HEK293T (cell line): ENCODE data around the gene PTP4A2.
"Not testable (repeated sequence)": the region's sequence is repeated elsewhere in the genome, so short reads cannot be mapped to it uniquely, and the experiment has no call there.

ENCODE experiments used
- CTCF ChIA-PET: fragments of 350-600 bp; formaldehyde crosslinking; extraction: SDS; loops from one replicate; lab custom pipeline; 2021; ENCODE audit warnings: antibody characterized with exemption, inconsistent platforms; lab: Yijun Ruan, JAX
- POLR2A ChIA-PET: fragments of 350-600 bp; formaldehyde crosslinking; extraction: SDS; loops from one replicate; lab custom pipeline; 2020; ENCODE audit warnings: antibody characterized with exemption, inconsistent platforms; lab: Yijun Ruan, JAX
- DNase-seq: peaks from one replicate; pipeline ENCODE4 v3.0.0; 2012; ENCODE audit warnings: mixed read lengths; ENCODE audit errors: extremely low spot score
- ARNT ChIP-seq: fragments of 450-650 bp; IDR thresholded peaks from 2 replicates; pipeline ENCODE4 v1.6.1; 2017; ENCODE audit warnings: mild to moderate bottlenecking
- BHLHE40 ChIP-seq: fragments of 450-650 bp; IDR thresholded peaks from 2 replicates; pipeline ENCODE4 v1.6.1; 2016; ENCODE audit warnings: mild to moderate bottlenecking, moderate library complexity, borderline replicate concordance
- CTBP1 ChIP-seq: fragments of 450-650 bp; IDR thresholded peaks from 2 replicates; pipeline ENCODE4 v1.6.1; 2016; ENCODE audit warnings: borderline replicate concordance
- ELF4 ChIP-seq: fragments of 450-650 bp; IDR thresholded peaks from 2 replicates; pipeline ENCODE4 v1.6.1; 2017; ENCODE audit warnings: antibody characterized with exemption
- FOXA1 ChIP-seq: fragments of 450-650 bp; IDR thresholded peaks from 2 replicates; pipeline ENCODE4 v1.6.1; 2016; ENCODE audit warnings: mild to moderate bottlenecking
- FOXK2 ChIP-seq: fragments of 450-650 bp; IDR thresholded peaks from 2 replicates; pipeline ENCODE4 v1.6.1; 2016; ENCODE audit warnings: mild to moderate bottlenecking
- FOXM1 ChIP-seq: fragments of 450-650 bp; IDR thresholded peaks from 2 replicates; pipeline ENCODE4 v1.6.1; 2017; ENCODE audit warnings: mild to moderate bottlenecking, borderline replicate concordance
- HDGF ChIP-seq: fragments of 450-650 bp; IDR thresholded peaks from 2 replicates; pipeline ENCODE4 v1.6.1; 2017; ENCODE audit warnings: antibody characterized with exemption, borderline replicate concordance
- L3MBTL2 ChIP-seq: fragments of 450-650 bp; conservative IDR thresholded peaks from 2 replicates; pipeline ENCODE4 v1.6.1; 2016; ENCODE audit warnings: mild to moderate bottlenecking
- LEF1 ChIP-seq: fragments of 450-650 bp; IDR thresholded peaks from 2 replicates; pipeline ENCODE4 v1.6.1; 2017; ENCODE audit warnings: mild to moderate bottlenecking, borderline replicate concordance
- NFRKB ChIP-seq: fragments of 450-650 bp; IDR thresholded peaks from 2 replicates; pipeline ENCODE4 v1.6.1; 2016; ENCODE audit warnings: mild to moderate bottlenecking, moderate library complexity
- PKNOX1 ChIP-seq: fragments of 450-650 bp; IDR thresholded peaks from 2 replicates; pipeline ENCODE4 v1.6.1; 2016
- SP1 ChIP-seq: fragments of 450-650 bp; IDR thresholded peaks from 2 replicates; pipeline ENCODE4 v1.6.1; 2017
- SUZ12 ChIP-seq: fragments of 450-650 bp; IDR thresholded peaks from 2 replicates; pipeline ENCODE4 v1.6.1; 2016; ENCODE audit warnings: mild to moderate bottlenecking
- TARDBP ChIP-seq: fragments of 450-650 bp; IDR thresholded peaks from 2 replicates; pipeline ENCODE4 v1.6.1; 2016
- ZNF384 ChIP-seq: fragments of 450-650 bp; IDR thresholded peaks from 2 replicates; pipeline ENCODE4 v1.6.1; 2016

Gene PTP4A2

GRCh38 chr1:31954607-31955283 is 16.6 kb upstream of the PTP4A2 start:
- CTCF ChIA-PET, result interaction anchor here (1.4 to 2.1 kb wide), 3 partner anchors 9 to 239 kb away, joined by 3 to 14 read pairs (median 12); partner anchors contain the start of gene PTP4A2
- POLR2A ChIA-PET, result interaction anchor here (0.6 to 2.9 kb wide), 5 partner anchors 10 to 133 kb away, joined by 3 to 32 read pairs (median 6); partner anchors contain the start of gene PTP4A2
- DNase-seq, result no peak
- TF ChIP-seq TARDBP (no peak), BHLHE40 (no peak), ZNF384 (no peak), ARNT (no peak), FOXA1 (no peak), FOXK2 (no peak), FOXM1 (no peak), L3MBTL2 (no peak; the same call in 1 of the 2 replicates), LEF1 (no peak), SP1 (no peak), CTBP1 (no peak), ELF4 (no peak), HDGF (no peak)

GRCh38 chr1:31952825-31953220 is 14.7 kb upstream of the PTP4A2 start:
- no peak for TF ChIP-seq SP1
- no peak for TF ChIP-seq FOXK2
- no peak for TF ChIP-seq SUZ12
- TF ChIP-seq HDGF, result no peak
- no peak for TF ChIP-seq BHLHE40
- no peak for TF ChIP-seq ZNF384
- TF ChIP-seq LEF1, result no peak
- no peak for TF ChIP-seq ARNT
- no peak for TF ChIP-seq NFRKB
- no peak for TF ChIP-seq FOXA1
- no peak for TF ChIP-seq FOXM1
- no peak for TF ChIP-seq TARDBP
- no peak for TF ChIP-seq PKNOX1
- TF ChIP-seq ELF4, result no peak
- DNase-seq, result no peak
- CTCF ChIA-PET, result interaction anchor here (0.6 to 2.0 kb wide), 4 partner anchors 9 to 163 kb away, joined by 3 to 9 read pairs (median 6); no protein-coding TSS in a partner anchor
- POLR2A ChIA-PET, result interaction anchor here (0.9 to 1.8 kb wide), 4 partner anchors 8 to 14 kb away, joined by 3 to 18 read pairs (median 4); partner anchors contain the start of gene PTP4A2

- no peak for DNase-seq
- TF ChIP-seq SUZ12, result no peak
- ChIA-PET POLR2A (no interaction called here), CTCF (interaction anchor here (0.6 to 0.8 kb wide), 3 partner anchors 13 to 47 kb away, joined by 3 to 4 read pairs (median 3); partner anchors contain the start of gene PTP4A2)
These were observed 13.1 kb upstream of the PTP4A2 start for GRCh38 chr1:31951276-31951675.

GRCh38 chr1:31949862-31950261 is 11.7 kb upstream of the PTP4A2 start:
- ChIA-PET CTCF (no interaction called here), POLR2A (interaction anchor here (0.6 to 1.0 kb wide), 2 partner anchors 8 to 11 kb away, joined by 3 to 5 read pairs; partner anchors contain the start of gene PTP4A2)
- no peak for TF ChIP-seq FOXK2
- no peak for TF ChIP-seq HDGF
- no peak for TF ChIP-seq ZNF384
- TF ChIP-seq BHLHE40, result no peak
- TF ChIP-seq FOXA1, result no peak
- no peak for TF ChIP-seq L3MBTL2
- no peak for TF ChIP-seq FOXM1
- TF ChIP-seq NFRKB, result no peak
- no peak for TF ChIP-seq SP1
- TF ChIP-seq ELF4, result no peak
- no peak for TF ChIP-seq CTBP1
- TF ChIP-seq PKNOX1, result no peak
- no peak for TF ChIP-seq LEF1
- DNase-seq, result no peak

GRCh38 chr1:31945677-31946076 is 7.5 kb upstream of the PTP4A2 start:
- POLR2A ChIA-PET, result interaction anchor here (1.0 to 2.7 kb wide), 4 partner anchors 10 to 16 kb away, joined by 5 to 32 read pairs (median 20); no protein-coding TSS in a partner anchor
- DNase-seq, CTCF ChIA-PET: not testable (repeated sequence)

GRCh38 chr1:31944205-31945089 is 6.3 kb upstream of the PTP4A2 start:
- ChIA-PET POLR2A (interaction anchor here (0.7 to 2.7 kb wide), 13 partner anchors 8 to 164 kb away, joined by 3 to 32 read pairs (median 5); partner anchors contain the start of genes SPOCD1 and TMEM39B), CTCF (interaction anchor here (0.8 to 2.4 kb wide), 3 partner anchors 8 to 33 kb away, joined by 3 to 7 read pairs (median 3); no protein-coding TSS in a partner anchor)
- DNase-seq, result peak; percentile 88

More at GRCh38 chr1:31944205-31945089, 6.3 kb upstream of the PTP4A2 start:
- TF ChIP-seq ELF4, result peak; percentile 47; the same call in 1 of the 2 replicates
- TF ChIP-seq SUZ12, result no peak
- no peak for TF ChIP-seq NFRKB
- TF ChIP-seq CTBP1, result no peak
- TF ChIP-seq FOXK2, result no peak
- TF ChIP-seq ZNF384, result no peak
- no peak for TF ChIP-seq SP1
- no peak for TF ChIP-seq BHLHE40
- peak; percentile 15; the same call in 1 of the 2 replicates for TF ChIP-seq HDGF
- TF ChIP-seq TARDBP, result peak; percentile 39; the same call in 1 of the 2 replicates
- peak; percentile 91 for TF ChIP-seq L3MBTL2
- no peak for TF ChIP-seq PKNOX1
- TF ChIP-seq LEF1, result no peak; the same call in 1 of the 2 replicates
- TF ChIP-seq FOXM1, result 0 out of 2 replicates have a peak, but pooled peaks have one; percentile 59
- TF ChIP-seq FOXA1, result no peak
- TF ChIP-seq ARNT, result no peak
